ENCODE results near the gene PKHD1.

DNA sequence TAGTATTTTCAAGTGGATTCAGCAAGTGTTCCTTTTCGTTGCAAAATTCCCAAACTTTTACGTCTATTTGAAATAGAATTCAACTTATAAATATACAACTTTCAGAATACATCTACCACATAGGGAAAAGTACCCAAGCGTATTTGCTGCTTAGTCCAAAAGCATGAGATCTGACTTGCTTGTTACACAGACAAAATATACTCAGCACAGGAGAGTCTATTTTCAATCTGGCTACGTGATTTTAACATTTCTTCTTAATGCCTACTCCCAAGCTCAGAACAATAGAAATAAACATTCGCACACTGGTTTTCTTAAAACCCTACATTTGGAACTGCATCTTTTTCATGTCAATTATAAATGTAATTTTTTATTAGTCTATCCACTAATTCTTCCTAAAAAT lies 672 bp downstream of the PKHD1 start:
- TF ChIP-seq, protein P1, sequence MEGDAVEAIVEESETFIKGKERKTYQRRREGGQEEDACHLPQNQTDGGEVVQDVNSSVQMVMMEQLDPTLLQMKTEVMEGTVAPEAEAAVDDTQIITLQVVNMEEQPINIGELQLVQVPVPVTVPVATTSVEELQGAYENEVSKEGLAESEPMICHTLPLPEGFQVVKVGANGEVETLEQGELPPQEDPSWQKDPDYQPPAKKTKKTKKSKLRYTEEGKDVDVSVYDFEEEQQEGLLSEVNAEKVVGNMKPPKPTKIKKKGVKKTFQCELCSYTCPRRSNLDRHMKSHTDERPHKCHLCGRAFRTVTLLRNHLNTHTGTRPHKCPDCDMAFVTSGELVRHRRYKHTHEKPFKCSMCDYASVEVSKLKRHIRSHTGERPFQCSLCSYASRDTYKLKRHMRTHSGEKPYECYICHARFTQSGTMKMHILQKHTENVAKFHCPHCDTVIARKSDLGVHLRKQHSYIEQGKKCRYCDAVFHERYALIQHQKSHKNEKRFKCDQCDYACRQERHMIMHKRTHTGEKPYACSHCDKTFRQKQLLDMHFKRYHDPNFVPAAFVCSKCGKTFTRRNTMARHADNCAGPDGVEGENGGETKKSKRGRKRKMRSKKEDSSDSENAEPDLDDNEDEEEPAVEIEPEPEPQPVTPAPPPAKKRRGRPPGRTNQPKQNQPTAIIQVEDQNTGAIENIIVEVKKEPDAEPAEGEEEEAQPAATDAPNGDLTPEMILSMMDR (conservative IDR thresholded peaks at IDR 0.05; ENCODE audit: low read depth, low read length), result no peak
- TF ChIP-seq EZH2 (IDR thresholded peaks at IDR 0.05; ENCODE audit: borderline replicate concordance, low read depth, low read length, poor library complexity, severe bottlenecking), result no peak
